Measurements from ENCODE around the gene GDF7.
A peak's percentile ranks its signal among the peaks of the same experiment; 100 is the strongest.

The GDF7 gene

GRCh38 chr2:20646446-20646845 lies 20.5 kb upstream of the GDF7 start:
- no peak for DNase-seq

- no peak for DNase-seq
Observed at GRCh38 chr2:20647211-20647610, 19.7 kb upstream of the GDF7 start.

- DNase-seq: no peak
Observed at GRCh38 chr2:20647738-20648137, 19.2 kb upstream of the GDF7 start.

GRCh38 chr2:20648206-20648605 lies 18.7 kb upstream of the GDF7 start:
- DNase-seq: no peak

GRCh38 chr2:20648831-20649230 lies 18.1 kb upstream of the GDF7 start:
- no peak for DNase-seq

GRCh38 chr2:20649576-20649975 lies 17.4 kb upstream of the GDF7 start:
- no peak for DNase-seq

GRCh38 chr2:20649976-20650375 lies 17.0 kb upstream of the GDF7 start:
- no peak for DNase-seq

- DNase-seq: peak; percentile 23
Observed at GRCh38 chr2:20650393-20650876, 16.5 kb upstream of the GDF7 start.

- peak; percentile 75 for DNase-seq
Observed at GRCh38 chr2:20650877-20651730, 15.8 kb upstream of the GDF7 start, which contains the start of gene HS1BP3. TSS of gene HS1BP3 (minus strand) at chr2:20651098. CDS start at chr2:20651063, 35 bp downstream.

- no peak for DNase-seq
Observed at GRCh38 chr2:20651731-20652099, 15.2 kb upstream of the GDF7 start.

GRCh38 chr2:20652141-20652540 lies 14.8 kb upstream of the GDF7 start:
- no peak for DNase-seq

- DNase-seq: no peak
Observed at GRCh38 chr2:20652673-20653575, 14.0 kb upstream of the GDF7 start.

- peak; percentile 16 for DNase-seq
Observed at GRCh38 chr2:20653695-20654534, 13.0 kb upstream of the GDF7 start.

GRCh38 chr2:20654535-20654813 lies 12.5 kb upstream of the GDF7 start:
- no peak for DNase-seq

- no peak for DNase-seq
Observed at GRCh38 chr2:20656561-20656960, 10.4 kb upstream of the GDF7 start.

GRCh38 chr2:20657522-20658235 lies 9.3 kb upstream of the GDF7 start:
- no peak for DNase-seq

- no peak for DNase-seq
Observed at GRCh38 chr2:20660506-20661420, 6.2 kb upstream of the GDF7 start.

- peak; percentile 61 for DNase-seq
Observed at GRCh38 chr2:20661421-20662307, 5.3 kb upstream of the GDF7 start.

GRCh38 chr2:20662308-20662937 lies 4.5 kb upstream of the GDF7 start:
- DNase-seq: no peak
